Gastroesophageal sphincter (tissue), 3 donors: ENCODE measurements around the gene DYSF.

ENCODE experiments used
- POLR2A ChIP-seq, 2 donors: fragments of 450-650 bp; IDR thresholded peaks; one replicate each; pipeline ENCODE4 v1.6.1; 2017; ENCODE audit warnings: antibody characterized with exemption in 2 of 2, mild to moderate bottlenecking in 2 of 2, moderate library complexity in 1 of 2
- POLR2AphosphoS5 ChIP-seq: sonication (generic); formaldehyde crosslinking; IDR thresholded peaks from one replicate; pipeline ENCODE4 v1.6.1; 2017; ENCODE audit warnings: antibody characterized with exemption
- TF ChIP-seq, protein P1 (sequence below), 4 experiments: fragments of 200-600 bp in 2 of 4; fragments of 450-650 bp in 2 of 4; sonication (generic) in 1 of 4; IDR thresholded peaks; one replicate each; pipeline ENCODE4 v1.5.1; 2017 to 2019; ENCODE audit warnings: antibody characterized with exemption in 4 of 4, mild to moderate bottlenecking in 2 of 4, moderate library complexity in 2 of 4

DNA sequence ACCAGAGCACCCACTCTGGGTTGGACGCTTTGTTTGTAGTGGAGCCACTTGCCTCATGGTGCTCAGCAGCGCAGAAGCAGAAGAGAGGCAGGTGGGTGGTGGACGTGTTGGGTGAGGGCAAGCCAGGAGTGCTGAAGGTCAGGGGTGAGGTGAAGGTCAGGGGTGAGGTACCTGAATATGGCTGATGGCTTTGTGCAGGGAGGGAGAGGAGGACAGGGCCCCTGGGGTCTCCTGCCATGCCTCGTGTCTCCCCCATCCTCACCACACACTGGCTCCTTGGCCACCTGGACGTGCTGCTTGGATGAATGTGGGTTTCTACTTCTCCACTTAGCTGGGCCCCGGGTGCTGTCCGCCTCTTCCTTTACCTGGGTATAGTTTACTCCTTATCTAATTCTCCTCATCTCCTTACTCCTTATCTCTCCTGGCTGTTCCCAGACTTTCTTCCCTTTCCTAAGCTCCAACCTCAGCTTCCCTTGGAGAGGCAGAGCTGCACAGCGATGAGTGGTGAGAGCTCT lies 68.1 kb downstream of the DYSF start:
- TF ChIP-seq, protein P1, sequence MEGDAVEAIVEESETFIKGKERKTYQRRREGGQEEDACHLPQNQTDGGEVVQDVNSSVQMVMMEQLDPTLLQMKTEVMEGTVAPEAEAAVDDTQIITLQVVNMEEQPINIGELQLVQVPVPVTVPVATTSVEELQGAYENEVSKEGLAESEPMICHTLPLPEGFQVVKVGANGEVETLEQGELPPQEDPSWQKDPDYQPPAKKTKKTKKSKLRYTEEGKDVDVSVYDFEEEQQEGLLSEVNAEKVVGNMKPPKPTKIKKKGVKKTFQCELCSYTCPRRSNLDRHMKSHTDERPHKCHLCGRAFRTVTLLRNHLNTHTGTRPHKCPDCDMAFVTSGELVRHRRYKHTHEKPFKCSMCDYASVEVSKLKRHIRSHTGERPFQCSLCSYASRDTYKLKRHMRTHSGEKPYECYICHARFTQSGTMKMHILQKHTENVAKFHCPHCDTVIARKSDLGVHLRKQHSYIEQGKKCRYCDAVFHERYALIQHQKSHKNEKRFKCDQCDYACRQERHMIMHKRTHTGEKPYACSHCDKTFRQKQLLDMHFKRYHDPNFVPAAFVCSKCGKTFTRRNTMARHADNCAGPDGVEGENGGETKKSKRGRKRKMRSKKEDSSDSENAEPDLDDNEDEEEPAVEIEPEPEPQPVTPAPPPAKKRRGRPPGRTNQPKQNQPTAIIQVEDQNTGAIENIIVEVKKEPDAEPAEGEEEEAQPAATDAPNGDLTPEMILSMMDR (IDR thresholded peaks at IDR 0.05): no peak
- TF ChIP-seq POLR2A (IDR thresholded peaks at IDR 0.05): no peak
- TF ChIP-seq POLR2AphosphoS5: no peak
